ENCODE data around the gene MAPKBP1. TPM values are rescaled to one million over a fixed set of nuclear protein-coding genes. Genes with fewer than 3 reads are reported as not detected.

Gene MAPKBP1
- total and polyA plus RNA-seq, 2 of the 4 experiments (the other 2 are of a cell fraction): 12.5 to 15.3 TPM

- 100% methylated on average over 1 of the region's 9 CpGs; no CpG with 5 or more reads in 1 of the 2 experiments for WGBS, 2 experiments (ENCODE audit: extremely low coverage in 2 of 2, insufficient read length in 1 of 2)
- intact Hi-C loops (cut with micrococcal nuclease) (loop anchor here (10.0 kb wide), 1 partner anchor 355 kb away; no protein-coding TSS in a partner anchor), dilution Hi-C loops (cut with HindIII; ENCODE audit: low sequenced_read_pairs, unreplicated experiment) (no loop called here), in situ Hi-C loops (cut with MboI; ENCODE audit: low sequenced_read_pairs) (no loop called here)
- Histone ChIP-seq H3K4me2 (ENCODE audit: low read depth, low read length) (no peak overlapping the region), H4K8ac (ENCODE audit: low read depth in 2 of 2, low read length in 2 of 2) (no peak overlapping the region), H3K18ac (ENCODE audit: low read depth, low read length) (no peak overlapping the region), H3K36me3 (ENCODE audit: control insufficient read depth, insufficient read depth, low read length) (peaks cover 74% of the 10 kb centered on the region), H3K9me1 (ENCODE audit: insufficient read depth, low read length) (no peaks in the 10 kb centered on the region), H2BK20ac (ENCODE audit: low read depth, low read length) (no peak overlapping the region), H4K91ac (ENCODE audit: insufficient read depth, low read depth, low read length) (no peak overlapping the region), H3K4me3 (ENCODE audit: insufficient read depth, low read depth, low read length) (no peak overlapping the region), H2AK9ac (replicated peaks; ENCODE audit: low read depth, low read length, poor library complexity) (no peak overlapping the region), H3K4me1 (ENCODE audit: control insufficient read depth, insufficient read depth, low read length) (no peaks in the 10 kb centered on the region), H3K4ac (ENCODE audit: low read depth, low read length) (no peak overlapping the region), H3K56ac (ENCODE audit: extremely low read depth, insufficient read depth, low read length) (no peak overlapping the region), H3K27ac (ENCODE audit: insufficient read depth, low read length) (no peak overlapping the region), H2BK5ac (ENCODE audit: low read depth, low read length, poor library complexity, severe bottlenecking) (no peak overlapping the region), H4K5ac (ENCODE audit: low read depth, low read length) (no peak overlapping the region), H2AK5ac (ENCODE audit: low read depth, low read length) (no peak overlapping the region), H4K20me1 (ENCODE audit: insufficient read depth, low read length) (no peaks in the 10 kb centered on the region), H3K23ac (ENCODE audit: low read depth, low read length) (no peak overlapping the region), H2BK120ac (ENCODE audit: low read depth, low read length) (no peak overlapping the region), H3K9me3 (ENCODE audit: control insufficient read depth, insufficient read depth, low read length) (no peaks in the 10 kb centered on the region), H3K14ac (replicated peaks; ENCODE audit: low read depth, low read length) (no peak overlapping the region), H2AFZ (replicated peaks; ENCODE audit: low read length, poor library complexity) (no peak overlapping the region), H3K79me1 (ENCODE audit: low read depth in 1 of 2, low read length in 2 of 2) (peaks cover 0 to 2% of the 10 kb centered on the region in 2 experiments; a peak in 1 of 4 replicates), H3K27me3 (ENCODE audit: control insufficient read depth, insufficient read depth, low read length) (no peaks in the 10 kb centered on the region), H2BK15ac (ENCODE audit: low read depth, low read length) (no peak overlapping the region), H3K9ac (ENCODE audit: low read depth, low read length) (no peak overlapping the region)
- BruUV-seq (replicated peaks): no TSS peak
- TF ChIP-seq USF2 (IDR thresholded peaks at IDR 0.05; ENCODE audit: low read depth, low read length) (no peak), RCOR1 (IDR thresholded peaks at IDR 0.05; ENCODE audit: insufficient replicate concordance, low read length) (no peak), POLR2A (IDR thresholded peaks at IDR 0.05; ENCODE audit: low read depth, low read length) (no peak), CTCF (conservative IDR thresholded peaks at IDR 0.05; ENCODE audit: low read depth, low read length) (no peak), CEBPB (IDR thresholded peaks at IDR 0.05; ENCODE audit: low read depth, low read length) (no peak), MAZ (IDR thresholded peaks at IDR 0.05; ENCODE audit: borderline replicate concordance, low read depth, low read length) (no peak), MXI1 (IDR thresholded peaks at IDR 0.05; ENCODE audit: borderline replicate concordance, low read depth, low read length) (no peak), FOS (IDR thresholded peaks at IDR 0.05; ENCODE audit: low read depth, low read length) (no peak), RAD21 (IDR thresholded peaks at IDR 0.05; ENCODE audit: low read length) (no peak)
- ChIA-PET POLR2A (ENCODE audit: unreplicated experiment) (no interaction called here), CTCF (no interaction called here)
- no peak for ATAC-seq (ENCODE audit: low read depth)
- no peak for DNase-seq
Observed at GRCh38 chr15:41819455-41820050, 45.3 kb downstream of the MAPKBP1 start.
